GM12873 (cell line): ENCODE results near the gene COX7A1.

Experiments used
- CTCF ChIP-seq: IDR thresholded peaks from 2 replicates; pipeline ENCODE4 v1.5.1; 2012; ENCODE audit warnings: low read depth, mild to moderate bottlenecking, moderate library complexity, low read length, control low read depth; ENCODE audit not compliant: insufficient read depth; ENCODE audit errors: missing control alignments

Gene COX7A1

GRCh38 chr19:36112678-36113077 is 39.6 kb downstream of the COX7A1 start:
- no peak for TF ChIP-seq CTCF

- no peak for TF ChIP-seq CTCF
Measured at GRCh38 chr19:36111200-36111539, 41.1 kb downstream of the COX7A1 start.

DNA sequence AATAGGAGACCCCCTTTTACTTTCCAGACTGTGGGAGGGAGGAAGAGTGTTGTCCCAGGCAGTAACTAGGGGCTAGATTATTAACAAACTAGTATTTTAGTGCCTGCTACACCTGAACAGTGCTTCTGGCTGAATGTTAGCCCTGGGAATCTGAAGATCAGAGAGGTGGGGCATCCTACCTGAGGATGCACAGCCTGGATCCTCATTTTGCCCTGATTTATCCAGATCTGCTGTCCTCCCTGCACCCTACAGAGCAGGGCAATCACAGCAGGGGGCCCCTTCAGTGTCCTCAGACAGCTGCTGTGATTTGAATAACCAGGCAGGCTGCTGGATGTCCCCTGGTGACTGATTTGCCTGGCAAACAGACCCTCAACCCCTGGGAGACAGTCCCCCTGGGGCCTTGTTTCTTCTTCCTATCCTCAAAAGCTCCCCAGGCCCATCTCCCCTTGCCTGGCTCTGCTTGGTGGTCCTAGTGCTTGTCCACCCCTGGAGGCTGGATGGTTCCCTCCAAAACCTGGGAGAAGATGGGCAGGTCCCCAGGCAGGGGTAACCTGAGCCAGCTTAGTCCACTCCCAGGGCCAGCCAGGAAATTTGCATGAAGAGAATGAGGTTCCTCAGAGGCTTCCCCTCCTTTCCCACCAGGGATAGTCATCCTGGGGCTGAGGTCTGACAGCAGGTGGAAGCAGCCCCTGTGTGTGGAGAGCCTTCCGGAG is 41.6 kb downstream of the COX7A1 start, which contains the start of gene OVOL3:
Gene OVOL3, plus strand, starts transcription at position 657 of the 713 bp plus-strand sequence. CDS start 60 bp downstream, outside the sequence.
- TF ChIP-seq CTCF, result no peak

DNA sequence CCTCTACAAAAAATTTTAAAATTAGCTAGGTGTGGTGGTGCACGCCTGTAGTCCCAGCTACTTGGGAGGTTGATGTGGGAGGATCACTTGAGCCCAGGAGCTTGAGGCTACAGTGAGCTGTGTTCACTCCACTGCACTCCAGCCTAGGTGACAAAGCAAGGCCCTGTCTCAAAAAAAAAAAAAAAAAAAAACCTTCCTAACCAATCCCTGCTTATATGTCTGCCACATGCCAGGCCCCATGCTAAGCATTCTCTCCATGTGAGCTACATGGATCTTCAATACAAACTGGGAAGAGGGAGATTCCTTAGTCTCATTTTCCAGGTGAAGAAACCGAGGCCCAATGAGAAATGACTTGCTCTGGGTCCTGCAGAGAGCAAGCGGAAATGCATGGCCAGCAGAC is 43.6 kb downstream of the COX7A1 start:
- no peak for TF ChIP-seq CTCF

- TF ChIP-seq CTCF, result no peak
Measured at GRCh38 chr19:36106991-36107390, 45.3 kb downstream of the COX7A1 start.

- no peak for TF ChIP-seq CTCF
Measured at GRCh38 chr19:36106441-36106840, 45.8 kb downstream of the COX7A1 start.

DNA sequence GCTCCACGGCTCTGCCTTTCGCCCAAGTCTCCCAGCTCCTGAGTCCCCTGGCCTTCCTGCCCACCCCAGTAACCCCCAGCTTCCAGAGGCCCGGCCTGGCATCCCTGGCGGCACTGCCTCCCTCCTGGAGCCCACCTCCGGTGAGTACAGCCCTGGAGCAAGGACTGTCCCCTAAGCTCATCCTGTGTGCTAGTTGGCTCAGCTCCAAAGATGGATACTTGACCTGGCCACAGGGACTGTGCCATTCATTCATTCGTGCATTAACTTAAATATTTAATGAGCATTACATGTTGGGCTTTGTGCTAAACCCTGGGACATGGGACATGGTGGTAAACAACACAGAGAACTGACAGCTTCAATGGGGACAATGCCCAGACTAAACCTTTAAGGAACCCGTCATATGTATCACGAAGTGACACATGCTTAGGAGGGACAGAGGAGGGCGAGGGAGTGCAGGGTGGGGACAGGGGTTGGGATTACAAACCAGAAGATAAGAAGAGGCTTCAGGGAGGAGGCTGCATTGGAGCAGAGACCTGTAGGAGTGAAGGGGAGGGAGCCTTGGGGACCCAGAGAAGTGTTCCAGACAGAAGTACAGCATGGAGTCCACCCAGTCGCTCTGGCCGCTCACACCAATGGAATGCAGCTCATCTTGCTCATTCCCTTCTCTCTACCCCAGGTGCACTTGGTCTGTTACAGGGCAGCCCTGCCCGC is 48.2 kb downstream of the COX7A1 start:
- no peak for TF ChIP-seq CTCF
